Duodenal mucosa (tissue), 2 donors: ENCODE measurements around the gene SLC48A1.

Experiments
- H3K27ac ChIP-seq: one replicate; pipeline ENCODE4 v1.7.0; 2013; ENCODE audit warnings: low read depth, low read length
- H3K27me3 ChIP-seq, 2 donors: one replicate each; pipeline ENCODE4 v1.7.0; 2013; ENCODE audit warnings: low read length in 2 of 2, control low read depth in 1 of 2; ENCODE audit not compliant: insufficient read depth in 2 of 2, control insufficient read depth in 1 of 2
- H3K36me3 ChIP-seq, 2 donors: one replicate each; pipeline ENCODE4 v1.7.0; 2013; ENCODE audit warnings: low read length in 2 of 2, control low read depth in 1 of 2; ENCODE audit not compliant: insufficient read depth in 2 of 2, control insufficient read depth in 1 of 2
- H3K4me1 ChIP-seq, 2 donors: one replicate each; pipeline ENCODE4 v1.7.0; 2013; ENCODE audit warnings: low read length in 2 of 2, control low read depth in 1 of 2; ENCODE audit not compliant: insufficient read depth in 2 of 2, control insufficient read depth in 1 of 2
- H3K4me3 ChIP-seq, 2 donors: one replicate each; pipeline ENCODE4 v1.7.0; 2013; ENCODE audit warnings: low read length in 2 of 2, low read depth in 1 of 2
- H3K9ac ChIP-seq, 2 donors: one replicate each; pipeline ENCODE4 v1.7.0; 2013; ENCODE audit warnings: low read length in 2 of 2, low read depth in 1 of 2
- H3K9me3 ChIP-seq, 2 donors: one replicate each; pipeline ENCODE4 v1.7.0; 2013; ENCODE audit warnings: low read length in 2 of 2, control low read depth in 1 of 2; ENCODE audit not compliant: control insufficient read depth in 1 of 2

The SLC48A1 gene

DNA sequence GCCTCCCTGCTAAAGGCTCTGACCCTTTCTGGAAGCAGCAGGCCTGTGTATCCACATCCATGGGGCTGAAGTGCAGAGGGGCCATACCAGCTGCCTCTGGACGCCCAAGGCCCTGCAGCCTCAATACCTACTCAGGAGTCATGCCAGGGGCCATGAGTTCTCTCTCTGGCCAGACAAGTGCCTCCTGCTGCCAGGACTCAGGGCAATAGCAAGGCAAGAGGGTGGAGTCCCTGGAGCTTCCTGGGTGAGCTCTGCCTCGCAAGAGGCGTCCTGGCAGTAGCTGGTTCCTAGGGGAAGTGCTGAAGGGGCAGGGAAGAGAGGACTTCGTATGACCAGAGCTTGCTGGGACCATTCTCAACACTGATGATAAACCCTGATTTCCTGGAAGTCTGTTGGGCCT lies 36.8 kb upstream of the SLC48A1 start:
- no peak overlapping the region for H3K9ac ChIP-seq
- H3K9me3 ChIP-seq = no peaks in the 10 kb centered on the region
- H3K27ac ChIP-seq = no peak overlapping the region
- no peaks in the 10 kb centered on the region for H3K36me3 ChIP-seq
- H3K4me3 ChIP-seq = no peak overlapping the region
- no peaks in the 10 kb centered on the region for H3K27me3 ChIP-seq
- peaks cover 24 to 51% of the 10 kb centered on the region in 2 donors for H3K4me1 ChIP-seq

GRCh38 chr12:47736877-47737676 lies 36.0 kb upstream of the SLC48A1 start:
- Histone ChIP-seq H3K27ac (no peak overlapping the region), H3K36me3 (no peaks in the 10 kb centered on the region), H3K9ac (no peak overlapping the region), H3K4me3 (no peak overlapping the region), H3K27me3 (no peaks in the 10 kb centered on the region), H3K9me3 (no peaks in the 10 kb centered on the region), H3K4me1 (peaks cover 29 to 57% of the 10 kb centered on the region in 2 donors)

GRCh38 chr12:47737936-47738594 lies 35.0 kb upstream of the SLC48A1 start:
- no peak overlapping the region for H3K4me3 ChIP-seq
- no peaks in the 10 kb centered on the region for H3K36me3 ChIP-seq
- H3K9ac ChIP-seq = no peak overlapping the region
- H3K27ac ChIP-seq = no peak overlapping the region
- H3K4me1 ChIP-seq = peaks cover 29 to 57% of the 10 kb centered on the region in 2 donors
- H3K9me3 ChIP-seq = no peaks in the 10 kb centered on the region
- no peaks in the 10 kb centered on the region for H3K27me3 ChIP-seq

- Histone ChIP-seq H3K27me3 (no peaks in the 10 kb centered on the region), H3K4me1 (peaks cover 29 to 59% of the 10 kb centered on the region in 2 donors), H3K36me3 (no peaks in the 10 kb centered on the region)
Observed at GRCh38 chr12:47739297-47739696, 33.7 kb upstream of the SLC48A1 start.

DNA sequence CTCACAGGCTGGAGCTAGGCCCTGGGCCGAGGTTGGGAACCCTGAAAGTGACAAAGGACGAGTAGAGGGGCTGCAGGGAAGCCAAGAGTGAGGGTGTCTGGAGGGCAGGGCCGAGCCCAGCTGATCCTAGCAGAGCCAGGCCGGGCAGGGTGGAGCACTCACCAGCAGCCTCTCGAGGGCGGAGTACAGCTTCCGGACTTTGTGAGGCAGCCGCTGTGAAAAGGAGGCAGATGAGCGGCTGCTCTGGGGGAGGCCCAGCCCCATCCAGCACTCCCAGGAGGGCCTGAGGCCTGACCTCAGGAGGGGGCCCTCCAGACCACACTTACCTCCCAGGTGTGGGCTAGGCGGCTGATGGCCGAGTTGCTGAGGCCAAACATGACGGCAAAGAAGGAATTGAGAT lies 33.1 kb upstream of the SLC48A1 start:
- Histone ChIP-seq H3K27ac (peak overlapping the region; percentile 54), H3K4me1 (peaks cover 29 to 57% of the 10 kb centered on the region in 2 donors)

More at GRCh38 chr12:47739297-47739696, 33.7 kb upstream of the SLC48A1 start:
- Histone ChIP-seq H3K9ac (no peak overlapping the region), H3K4me3 (no peak overlapping the region), H3K27ac (no peak overlapping the region), H3K9me3 (no peaks in the 10 kb centered on the region)

GRCh38 chr12:47740606-47741339 lies 32.3 kb upstream of the SLC48A1 start:
- Histone ChIP-seq H3K9me3 (no peaks in the 10 kb centered on the region), H3K9ac (no peak overlapping the region), H3K4me1 (peaks cover 28 to 50% of the 10 kb centered on the region in 2 donors), H3K36me3 (no peaks in the 10 kb centered on the region), H3K27ac (no peak overlapping the region), H3K27me3 (no peaks in the 10 kb centered on the region), H3K4me3 (no peak overlapping the region)

More for the DNA sequence above, 33.1 kb upstream of the SLC48A1 start:
- no peaks in the 10 kb centered on the region for H3K36me3 ChIP-seq
- no peak overlapping the region for H3K9ac ChIP-seq
- H3K27me3 ChIP-seq = no peaks in the 10 kb centered on the region
- H3K4me3 ChIP-seq = peak overlapping the region in 1 of 2 donors; percentile 2
- H3K9me3 ChIP-seq = no peaks in the 10 kb centered on the region

- Histone ChIP-seq H3K4me3 (no peak overlapping the region), H3K9me3 (no peaks in the 10 kb centered on the region), H3K4me1 (peaks cover 23 to 45% of the 10 kb centered on the region in 2 donors), H3K9ac (no peak overlapping the region), H3K36me3 (no peaks in the 10 kb centered on the region), H3K27ac (no peak overlapping the region), H3K27me3 (no peaks in the 10 kb centered on the region)
Observed at GRCh38 chr12:47741340-47741703, 31.7 kb upstream of the SLC48A1 start.

- Histone ChIP-seq H3K9me3 (no peaks in the 10 kb centered on the region), H3K4me3 (no peak overlapping the region), H3K36me3 (no peaks in the 10 kb centered on the region), H3K27me3 (no peaks in the 10 kb centered on the region), H3K27ac (no peak overlapping the region), H3K9ac (no peak overlapping the region), H3K4me1 (peaks cover 25 to 43% of the 10 kb centered on the region in 2 donors)
Observed at GRCh38 chr12:47742253-47742825, 30.7 kb upstream of the SLC48A1 start.

GRCh38 chr12:47743311-47743860 lies 29.7 kb upstream of the SLC48A1 start:
- Histone ChIP-seq H3K9ac (no peak overlapping the region), H3K4me3 (peak overlapping the region in 1 of 2 donors; percentile 9), H3K27me3 (no peaks in the 10 kb centered on the region), H3K27ac (no peak overlapping the region), H3K4me1 (peaks cover 24 to 33% of the 10 kb centered on the region in 2 donors), H3K9me3 (no peaks in the 10 kb centered on the region), H3K36me3 (no peaks in the 10 kb centered on the region)
